Measurements from ENCODE around the gene CGN.

Gene CGN

DNA sequence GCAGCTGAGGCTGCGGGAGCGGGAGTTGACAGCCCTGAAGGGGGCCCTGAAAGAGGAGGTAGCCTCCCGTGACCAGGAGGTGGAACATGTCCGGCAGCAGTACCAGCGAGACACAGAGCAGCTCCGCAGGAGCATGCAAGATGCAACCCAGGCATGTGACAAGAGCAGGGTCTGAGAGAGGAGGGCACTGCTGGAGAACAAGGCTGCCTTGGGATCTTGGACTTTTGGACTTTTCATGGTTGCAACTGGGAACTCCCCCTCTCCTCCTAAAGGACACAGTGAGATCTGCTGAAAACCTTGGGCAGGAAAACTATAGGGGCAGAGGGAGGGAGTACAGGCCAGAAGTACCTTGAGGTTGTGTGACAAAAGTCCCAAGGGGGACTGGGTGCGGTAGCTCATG is 13.5 kb downstream of the CGN start:
- TF ChIP-seq, protein P1, sequence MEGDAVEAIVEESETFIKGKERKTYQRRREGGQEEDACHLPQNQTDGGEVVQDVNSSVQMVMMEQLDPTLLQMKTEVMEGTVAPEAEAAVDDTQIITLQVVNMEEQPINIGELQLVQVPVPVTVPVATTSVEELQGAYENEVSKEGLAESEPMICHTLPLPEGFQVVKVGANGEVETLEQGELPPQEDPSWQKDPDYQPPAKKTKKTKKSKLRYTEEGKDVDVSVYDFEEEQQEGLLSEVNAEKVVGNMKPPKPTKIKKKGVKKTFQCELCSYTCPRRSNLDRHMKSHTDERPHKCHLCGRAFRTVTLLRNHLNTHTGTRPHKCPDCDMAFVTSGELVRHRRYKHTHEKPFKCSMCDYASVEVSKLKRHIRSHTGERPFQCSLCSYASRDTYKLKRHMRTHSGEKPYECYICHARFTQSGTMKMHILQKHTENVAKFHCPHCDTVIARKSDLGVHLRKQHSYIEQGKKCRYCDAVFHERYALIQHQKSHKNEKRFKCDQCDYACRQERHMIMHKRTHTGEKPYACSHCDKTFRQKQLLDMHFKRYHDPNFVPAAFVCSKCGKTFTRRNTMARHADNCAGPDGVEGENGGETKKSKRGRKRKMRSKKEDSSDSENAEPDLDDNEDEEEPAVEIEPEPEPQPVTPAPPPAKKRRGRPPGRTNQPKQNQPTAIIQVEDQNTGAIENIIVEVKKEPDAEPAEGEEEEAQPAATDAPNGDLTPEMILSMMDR (IDR thresholded peaks at IDR 0.05; ENCODE audit: low read depth, low read length) = no peak
- Histone ChIP-seq H3K36me3 (no peaks in the 10 kb centered on the region), H3K27me3 (ENCODE audit: insufficient read depth, low read depth, severe bottlenecking) (no peaks in the 10 kb centered on the region), H3K4me3 (ENCODE audit: low read depth, low read length) (no peak overlapping the region), H3K27ac (no peak overlapping the region), H3K9me3 (ENCODE audit: severe bottlenecking) (no peaks in the 10 kb centered on the region)
- DNase-seq = no peak

DNA sequence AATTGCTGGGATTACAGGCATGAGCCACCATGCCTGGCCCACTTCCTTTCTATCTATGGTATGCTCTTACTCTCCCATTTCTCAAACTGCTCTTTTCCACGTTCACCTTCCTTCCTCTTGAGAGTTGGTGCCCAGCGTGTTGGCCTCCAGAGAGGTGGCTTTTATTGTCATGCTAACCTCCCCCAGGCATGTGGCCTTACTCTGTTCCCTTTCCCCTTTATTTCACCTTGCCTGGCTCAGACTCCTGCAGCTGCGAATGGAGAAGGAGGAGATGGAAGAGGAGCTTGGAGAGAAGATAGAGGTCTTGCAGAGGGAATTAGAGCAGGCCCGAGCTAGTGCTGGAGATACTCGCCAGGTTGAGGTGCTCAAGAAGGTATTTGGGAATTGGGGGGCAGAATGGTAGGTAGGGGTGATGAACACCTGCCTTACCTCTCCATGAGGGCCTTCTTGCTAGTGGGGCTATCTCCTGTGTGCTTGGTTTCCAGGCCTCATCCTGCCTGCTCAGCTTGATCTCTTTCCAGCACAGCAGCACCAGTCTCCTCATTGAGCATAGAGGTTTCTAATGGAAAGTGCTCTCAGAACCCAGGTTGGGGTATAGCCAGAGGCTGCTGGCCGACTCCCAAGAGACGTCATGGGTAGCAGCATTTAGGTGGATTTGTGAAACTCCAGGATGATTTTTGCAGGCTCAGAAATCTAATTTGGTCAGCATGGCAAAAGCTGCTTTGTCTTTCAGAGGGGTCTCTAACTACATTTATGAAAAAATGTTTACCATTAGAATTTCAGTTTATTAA is 15.7 kb downstream of the CGN start:
- H3K4me3 ChIP-seq (ENCODE audit: low read depth, low read length) = no peak overlapping the region
- no peak for DNase-seq
- H3K36me3 ChIP-seq = no peaks in the 10 kb centered on the region
- H3K9me3 ChIP-seq (ENCODE audit: severe bottlenecking) = no peaks in the 10 kb centered on the region
- TF ChIP-seq, protein P1 (IDR thresholded peaks at IDR 0.05; ENCODE audit: low read depth, low read length) = no peak
- no peak overlapping the region for H3K27ac ChIP-seq
- no peaks in the 10 kb centered on the region for H3K27me3 ChIP-seq (ENCODE audit: insufficient read depth, low read depth, severe bottlenecking)

DNA sequence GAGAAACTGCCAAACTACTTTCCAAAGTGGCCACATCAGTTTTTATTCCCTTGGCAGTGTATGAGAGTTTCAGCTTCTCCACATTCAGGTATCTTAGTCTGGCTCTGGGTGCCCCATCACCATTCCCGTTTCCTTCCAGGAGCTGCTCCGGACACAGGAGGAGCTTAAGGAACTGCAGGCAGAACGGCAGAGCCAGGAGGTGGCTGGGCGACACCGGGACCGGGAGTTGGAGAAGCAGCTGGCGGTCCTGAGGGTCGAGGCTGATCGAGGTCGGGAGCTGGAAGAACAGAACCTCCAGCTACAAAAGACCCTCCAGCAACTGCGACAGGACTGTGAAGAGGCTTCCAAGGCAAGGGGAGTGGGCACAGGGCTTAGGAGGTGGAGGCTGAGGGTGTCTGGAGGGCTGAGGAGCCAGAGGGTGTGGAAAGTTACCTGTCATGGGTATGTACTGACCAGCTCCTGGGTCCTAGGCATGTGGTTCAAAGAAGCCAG is 18.1 kb downstream of the CGN start:
- TF ChIP-seq, protein P1 (IDR thresholded peaks at IDR 0.05; ENCODE audit: low read depth, low read length) = no peak
- no peaks in the 10 kb centered on the region for H3K27me3 ChIP-seq (ENCODE audit: insufficient read depth, low read depth, severe bottlenecking)
- DNase-seq = no peak
- H3K27ac ChIP-seq = no peak overlapping the region
- H3K36me3 ChIP-seq = no peaks in the 10 kb centered on the region
- H3K9me3 ChIP-seq (ENCODE audit: severe bottlenecking) = no peaks in the 10 kb centered on the region
- no peak overlapping the region for H3K4me3 ChIP-seq (ENCODE audit: low read depth, low read length)

DNA sequence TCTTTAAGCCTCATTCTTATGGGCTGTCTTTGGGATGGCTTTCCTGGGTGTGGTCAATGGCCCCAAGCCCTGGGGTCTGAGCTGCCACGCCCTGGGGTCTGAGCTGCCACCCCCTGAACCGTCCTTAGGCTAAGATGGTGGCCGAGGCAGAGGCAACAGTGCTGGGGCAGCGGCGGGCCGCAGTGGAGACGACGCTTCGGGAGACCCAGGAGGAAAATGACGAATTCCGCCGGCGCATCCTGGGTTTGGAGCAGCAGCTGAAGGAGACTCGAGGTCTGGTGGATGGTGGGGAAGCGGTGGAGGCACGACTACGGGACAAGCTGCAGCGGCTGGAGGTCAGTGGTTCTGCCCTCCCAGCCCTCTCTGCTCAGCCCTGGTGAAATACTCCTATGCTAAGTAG is 18.6 kb downstream of the CGN start:
- Histone ChIP-seq H3K9me3 (ENCODE audit: severe bottlenecking) (no peaks in the 10 kb centered on the region), H3K36me3 (no peaks in the 10 kb centered on the region), H3K27me3 (ENCODE audit: insufficient read depth, low read depth, severe bottlenecking) (no peaks in the 10 kb centered on the region), H3K27ac (no peak overlapping the region), H3K4me3 (ENCODE audit: low read depth, low read length) (no peak overlapping the region)
- TF ChIP-seq, protein P1 (IDR thresholded peaks at IDR 0.05; ENCODE audit: low read depth, low read length) = no peak
- no peak for DNase-seq

GRCh38 chr1:151530461-151530860 is 19.3 kb downstream of the CGN start:
- no peaks in the 10 kb centered on the region for H3K36me3 ChIP-seq

More at GRCh38 chr1:151530461-151530860, 19.3 kb downstream of the CGN start:
- no peak overlapping the region for H3K4me3 ChIP-seq (ENCODE audit: low read depth, low read length)
- H3K27ac ChIP-seq = no peak overlapping the region
- TF ChIP-seq, protein P1 (IDR thresholded peaks at IDR 0.05; ENCODE audit: low read depth, low read length) = no peak
- DNase-seq = no peak
- no peaks in the 10 kb centered on the region for H3K9me3 ChIP-seq (ENCODE audit: severe bottlenecking)
- H3K27me3 ChIP-seq (ENCODE audit: insufficient read depth, low read depth, severe bottlenecking) = no peaks in the 10 kb centered on the region

Data from WERI-Rb-1 (cell line).